Naive B cell (primary cell): ENCODE data around the gene CCNA2. TPM values are rescaled to one million over a fixed set of nuclear protein-coding genes. Genes with fewer than 3 reads are reported as not detected.

Experiments used
- ATAC-seq, 2 donors: fragments of 150-1000 bp; cut with Tn5 transposase; 2 replicates each; pipeline ENCODE4 v1.10.0; 2021; ENCODE audit warnings: low read depth in 2 of 2, mild to moderate bottlenecking in 2 of 2, moderate library complexity in 2 of 2
- DNase-seq: peaks from one replicate; pipeline ENCODE4 v3.0.0; 2022
- H3K27ac Mint-ChIP-seq, 6 donors: one replicate each; pipeline ENCODE4 v1.8.0; 2020 to 2022; ENCODE audit warnings: mild to moderate bottlenecking in 6 of 6, mixed read lengths in 6 of 6, moderate library complexity in 5 of 6, inconsistent platforms in 2 of 6
- H3K27me3 Mint-ChIP-seq, 3 donors: one replicate each; pipeline ENCODE4 v1.8.0; 2021 to 2022; ENCODE audit warnings: mixed read lengths in 3 of 3, mild to moderate bottlenecking in 1 of 3
- H3K36me3 Mint-ChIP-seq, 2 donors: one replicate each; pipeline ENCODE4 v1.8.0; 2020 to 2022; ENCODE audit warnings: mixed read lengths in 2 of 2, inconsistent platforms in 1 of 2, mild to moderate bottlenecking in 1 of 2
- H3K4me1 Mint-ChIP-seq, 3 donors: one replicate each; pipeline ENCODE4 v1.8.0; 2020 to 2022; ENCODE audit warnings: mixed read lengths in 3 of 3, inconsistent platforms in 1 of 3, mild to moderate bottlenecking in 1 of 3, moderate library complexity in 1 of 3
- H3K4me3 Mint-ChIP-seq, 8 donors: one replicate each; pipeline ENCODE4 v1.8.0; 2020 to 2022; ENCODE audit warnings: mild to moderate bottlenecking in 8 of 8, mixed read lengths in 8 of 8, moderate library complexity in 8 of 8, inconsistent platforms in 2 of 8
- H3K9me3 Mint-ChIP-seq, 7 donors: one replicate each; pipeline ENCODE4 v1.8.0; 2020 to 2022; ENCODE audit warnings: mixed read lengths in 7 of 7, mild to moderate bottlenecking in 5 of 7, inconsistent platforms in 2 of 7, moderate library complexity in 1 of 7
- polyA plus RNA-seq, 6 donors: library from polyadenylated mRNA; unstranded; fragments of 300-500 nt; fragmentation: Illumina TruSeq; gene quantifications; one replicate each; pipeline ENCODE4 v1.2.3, GENCODE V29; 2021; ENCODE audit warnings: low read depth in 6 of 6

The CCNA2 gene
- polyA plus RNA-seq, 6 donors from 2014 or later: 0.08 to 0.31 (median 0.13) TPM; not detected in 3

- H3K4me1 Mint-ChIP-seq: peaks cover 14 to 34% (median 14%) of the 10 kb centered on the region in 3 donors
- DNase-seq (no peak), ATAC-seq (no peak)
- H3K27ac Mint-ChIP-seq: peak overlapping the region in 3 of 6 donors; percentile 25 to 96 (median 57)
- peaks cover 1 to 17% (median 13%) of the 10 kb centered on the region in 3 donors for H3K27me3 Mint-ChIP-seq
- peak overlapping the region in 6 of 8 donors; percentile 2 to 98 (median 70) for H3K4me3 Mint-ChIP-seq
- H3K36me3 Mint-ChIP-seq: no peaks in the 10 kb centered on the region
- H3K9me3 Mint-ChIP-seq: no peaks in the 10 kb centered on the region
Measured at GRCh38 chr4:121799208-121799823, 24.4 kb downstream of the CCNA2 start.

- H3K4me3 Mint-ChIP-seq: no peak overlapping the region
- peaks cover 6 to 28% (median 23%) of the 10 kb centered on the region in 3 donors for H3K27me3 Mint-ChIP-seq
- H3K36me3 Mint-ChIP-seq: no peaks in the 10 kb centered on the region
- no peak for DNase-seq
- ATAC-seq: no peak
- peaks cover 6 to 19% (median 6%) of the 10 kb centered on the region in 3 donors for H3K4me1 Mint-ChIP-seq
- H3K27ac Mint-ChIP-seq: peak overlapping the region in 1 of 6 donors; percentile 67
- H3K9me3 Mint-ChIP-seq: no peaks in the 10 kb centered on the region
Measured at GRCh38 chr4:121796283-121796682, 27.4 kb downstream of the CCNA2 start.

- Mint-ChIP-seq H3K36me3 (no peaks in the 10 kb centered on the region), H3K27ac (no peak overlapping the region), H3K4me3 (peak overlapping the region in 1 of 8 donors; percentile 52), H3K4me1 (peaks cover 0 to 4% (median 0%) of the 10 kb centered on the region in 3 donors), H3K27me3 (peaks cover 13 to 36% (median 34%) of the 10 kb centered on the region in 3 donors), H3K9me3 (no peaks in the 10 kb centered on the region)
- DNase-seq (no peak), ATAC-seq (no peak)
Measured at GRCh38 chr4:121794505-121795188, 29.0 kb downstream of the CCNA2 start.

- ATAC-seq: no peak
- Mint-ChIP-seq H3K27me3 (peaks cover 25 to 53% (median 49%) of the 10 kb centered on the region in 3 donors), H3K9me3 (no peaks in the 10 kb centered on the region), H3K4me3 (no peak overlapping the region), H3K27ac (no peak overlapping the region), H3K4me1 (no peaks in the 10 kb centered on the region), H3K36me3 (no peaks in the 10 kb centered on the region)
- DNase-seq: no peak
Measured at GRCh38 chr4:121792966-121793365, 30.7 kb downstream of the CCNA2 start.

- no peak overlapping the region for H3K4me3 Mint-ChIP-seq
- peaks cover 35 to 64% (median 58%) of the 10 kb centered on the region in 3 donors for H3K27me3 Mint-ChIP-seq
- H3K27ac Mint-ChIP-seq: no peak overlapping the region
- no peaks in the 10 kb centered on the region for H3K9me3 Mint-ChIP-seq
- DNase-seq (no peak), ATAC-seq (no peak)
- no peaks in the 10 kb centered on the region for H3K4me1 Mint-ChIP-seq
- H3K36me3 Mint-ChIP-seq: no peaks in the 10 kb centered on the region
Measured at GRCh38 chr4:121791481-121791880, 32.2 kb downstream of the CCNA2 start.

- H3K9me3 Mint-ChIP-seq: no peaks in the 10 kb centered on the region
- no peaks in the 10 kb centered on the region for H3K36me3 Mint-ChIP-seq
- peaks cover 38 to 64% (median 60%) of the 10 kb centered on the region in 3 donors for H3K27me3 Mint-ChIP-seq
- no peak overlapping the region for H3K4me3 Mint-ChIP-seq
- no peak overlapping the region for H3K27ac Mint-ChIP-seq
- no peaks in the 10 kb centered on the region for H3K4me1 Mint-ChIP-seq
- DNase-seq (no peak), ATAC-seq (no peak)
Measured at GRCh38 chr4:121790976-121791375, 32.7 kb downstream of the CCNA2 start.

GRCh38 chr4:121789960-121790829, 33.5 kb downstream of the CCNA2 start:
- peaks cover 43 to 64% (median 64%) of the 10 kb centered on the region in 3 donors for H3K27me3 Mint-ChIP-seq

GRCh38 chr4:121789455-121789854, 34.2 kb downstream of the CCNA2 start:
- no peaks in the 10 kb centered on the region for H3K4me1 Mint-ChIP-seq
- H3K9me3 Mint-ChIP-seq: peaks cover 0 to 7% (median 3%) of the 10 kb centered on the region in 7 donors
- peaks cover 49 to 65% (median 61%) of the 10 kb centered on the region in 3 donors for H3K27me3 Mint-ChIP-seq
- no peaks in the 10 kb centered on the region for H3K36me3 Mint-ChIP-seq
- no peak overlapping the region for H3K4me3 Mint-ChIP-seq
- DNase-seq (no peak), ATAC-seq (no peak)
- H3K27ac Mint-ChIP-seq: no peak overlapping the region

More at GRCh38 chr4:121789960-121790829, 33.5 kb downstream of the CCNA2 start:
- no peaks in the 10 kb centered on the region for H3K9me3 Mint-ChIP-seq
- ATAC-seq (no peak), DNase-seq (no peak)
- no peaks in the 10 kb centered on the region for H3K4me1 Mint-ChIP-seq
- H3K27ac Mint-ChIP-seq: no peak overlapping the region
- H3K4me3 Mint-ChIP-seq: no peak overlapping the region
- H3K36me3 Mint-ChIP-seq: no peaks in the 10 kb centered on the region

- peak overlapping the region in 1 of 6 donors; percentile 79 for H3K27ac Mint-ChIP-seq
- peaks cover 0 to 13% (median 7%) of the 10 kb centered on the region in 7 donors for H3K9me3 Mint-ChIP-seq
- DNase-seq (no peak), ATAC-seq (no peak)
- H3K4me1 Mint-ChIP-seq: no peaks in the 10 kb centered on the region
- H3K36me3 Mint-ChIP-seq: no peaks in the 10 kb centered on the region
- no peak overlapping the region for H3K4me3 Mint-ChIP-seq
- H3K27me3 Mint-ChIP-seq: peaks cover 45 to 65% (median 61%) of the 10 kb centered on the region in 3 donors
Measured at GRCh38 chr4:121788896-121789295, 34.8 kb downstream of the CCNA2 start.

GRCh38 chr4:121786221-121786620, 37.5 kb downstream of the CCNA2 start:
- Mint-ChIP-seq H3K27me3 (peaks cover 56 to 76% (median 63%) of the 10 kb centered on the region in 3 donors), H3K4me1 (no peaks in the 10 kb centered on the region), H3K27ac (no peak overlapping the region), H3K4me3 (no peak overlapping the region), H3K9me3 (peaks cover 0 to 15% (median 9%) of the 10 kb centered on the region in 7 donors), H3K36me3 (no peaks in the 10 kb centered on the region)
- ATAC-seq (no peak), DNase-seq (no peak)

- DNase-seq (no peak), ATAC-seq (no peak)
- peaks cover 0 to 15% (median 9%) of the 10 kb centered on the region in 7 donors for H3K9me3 Mint-ChIP-seq
- H3K27me3 Mint-ChIP-seq: peaks cover 61 to 76% (median 68%) of the 10 kb centered on the region in 3 donors
- no peaks in the 10 kb centered on the region for H3K36me3 Mint-ChIP-seq
- H3K27ac Mint-ChIP-seq: no peak overlapping the region
- H3K4me3 Mint-ChIP-seq: no peak overlapping the region
- no peaks in the 10 kb centered on the region for H3K4me1 Mint-ChIP-seq
Measured at GRCh38 chr4:121785479-121785878, 38.2 kb downstream of the CCNA2 start.

- H3K4me3 Mint-ChIP-seq: no peak overlapping the region
- ATAC-seq: no peak
- no peaks in the 10 kb centered on the region for H3K4me1 Mint-ChIP-seq
- no peak for DNase-seq
- peaks cover 0 to 15% (median 9%) of the 10 kb centered on the region in 7 donors for H3K9me3 Mint-ChIP-seq
- H3K27ac Mint-ChIP-seq: no peak overlapping the region
- H3K36me3 Mint-ChIP-seq: no peaks in the 10 kb centered on the region
- peaks cover 62 to 76% (median 69%) of the 10 kb centered on the region in 3 donors for H3K27me3 Mint-ChIP-seq
Measured at GRCh38 chr4:121784975-121785374, 38.7 kb downstream of the CCNA2 start.

- H3K27me3 Mint-ChIP-seq: peaks cover 61 to 77% (median 70%) of the 10 kb centered on the region in 3 donors
- DNase-seq (no peak), ATAC-seq (no peak)
- no peak overlapping the region for H3K4me3 Mint-ChIP-seq
- peaks cover 0 to 15% (median 9%) of the 10 kb centered on the region in 7 donors for H3K9me3 Mint-ChIP-seq
- H3K36me3 Mint-ChIP-seq: no peaks in the 10 kb centered on the region
- H3K27ac Mint-ChIP-seq: peak overlapping the region in 1 of 6 donors; percentile 7
- no peaks in the 10 kb centered on the region for H3K4me1 Mint-ChIP-seq
Measured at GRCh38 chr4:121784401-121784800, 39.3 kb downstream of the CCNA2 start.
